ENCODE data around the gene PAX6.

Gene PAX6

DNA sequence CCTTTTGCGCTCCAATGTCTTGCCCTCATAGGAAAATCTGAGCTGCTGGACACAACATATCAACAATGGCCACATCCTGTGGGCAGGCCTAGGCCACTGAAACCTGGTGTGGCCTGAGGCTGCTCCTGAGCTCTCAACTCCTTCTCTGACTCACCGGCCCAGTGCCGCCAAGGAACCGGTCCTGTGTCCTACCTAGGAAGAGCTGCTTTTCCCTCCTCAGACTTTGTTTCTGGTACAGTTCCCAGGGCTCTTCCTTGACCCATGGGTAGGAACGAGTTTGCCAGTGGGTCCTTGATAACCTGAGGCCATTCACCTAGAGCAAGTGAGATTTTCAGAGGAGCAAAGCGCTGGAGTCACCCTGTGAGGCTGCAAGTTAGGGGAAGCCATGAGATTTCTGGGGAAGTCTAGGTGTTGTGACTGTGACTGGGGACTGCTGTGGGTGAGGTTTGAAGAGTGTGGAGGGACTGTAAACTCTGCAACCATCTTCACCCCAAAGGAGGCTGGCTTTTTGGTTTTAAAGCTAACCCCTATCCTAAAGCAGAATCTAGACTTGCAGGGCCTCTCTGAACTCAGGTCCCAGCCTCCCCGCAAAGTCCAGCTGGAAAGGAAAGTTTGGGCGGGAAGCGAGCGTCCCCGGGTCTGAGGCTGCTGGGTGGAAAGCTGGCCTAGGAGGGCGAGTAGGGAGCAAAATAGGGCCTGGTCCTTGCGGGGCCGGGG lies 12.0 kb upstream of the PAX6 start:
- no peaks in the 10 kb centered on the region for H3K36me3 ChIP-seq (ENCODE audit: control insufficient read depth in 1 of 2, insufficient read depth in 2 of 2, low read length in 2 of 2)
- H3K4me3 ChIP-seq (ENCODE audit: low read depth in 1 of 2, low read length in 2 of 2) = no peak overlapping the region
- no peak overlapping the region for H3K9ac ChIP-seq (ENCODE audit: low read depth in 1 of 2, low read length in 2 of 2)
- H3K9me3 ChIP-seq (ENCODE audit: control insufficient read depth in 1 of 2, low read length in 2 of 2) = no peaks in the 10 kb centered on the region
- H3K27ac ChIP-seq (ENCODE audit: low read depth, low read length) = no peak overlapping the region
- peaks cover 93 to 99% of the 10 kb centered on the region in 2 donors for H3K27me3 ChIP-seq (ENCODE audit: control insufficient read depth in 1 of 2, insufficient read depth in 2 of 2, low read length in 2 of 2)
- peaks cover under 1% of the 10 kb centered on the region in 2 donors for H3K4me1 ChIP-seq (ENCODE audit: control insufficient read depth in 1 of 2, insufficient read depth in 2 of 2, low read length in 2 of 2)

DNA sequence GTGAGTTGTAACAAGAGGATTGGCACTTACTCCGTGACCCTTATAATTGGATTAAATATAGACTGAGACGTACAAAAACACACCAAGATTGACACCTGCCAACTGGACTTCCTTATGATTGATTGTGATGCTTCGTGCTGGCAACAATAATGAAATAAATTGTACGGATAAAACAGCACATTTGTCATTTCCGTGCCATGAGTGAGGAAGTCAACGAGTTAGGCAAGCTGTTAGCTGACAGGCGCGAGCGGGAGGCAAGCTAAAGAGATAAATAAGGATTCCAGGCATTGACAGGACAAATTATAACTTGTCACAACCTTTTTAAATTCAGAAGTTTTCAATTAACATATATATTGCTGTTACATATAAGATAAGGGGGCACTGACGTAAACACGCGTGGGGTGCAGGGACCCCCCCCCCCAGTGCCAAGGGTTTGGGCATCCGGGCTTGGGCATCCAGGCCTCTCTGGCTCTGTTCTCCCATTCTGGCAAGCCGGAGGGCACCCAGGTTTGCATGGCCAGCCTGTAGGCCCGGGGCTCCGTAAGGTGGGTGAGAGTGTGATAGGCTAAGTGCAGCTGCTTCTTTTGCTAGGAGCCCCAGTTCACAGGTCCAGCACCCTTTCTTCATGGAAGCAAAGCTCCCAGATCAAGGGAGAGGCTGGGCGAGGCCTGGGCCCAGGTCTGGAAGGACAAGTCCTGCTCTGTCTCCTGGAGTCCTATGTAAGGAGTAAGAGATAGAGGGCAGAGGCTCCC lies 11.2 kb upstream of the PAX6 start:
- Histone ChIP-seq H3K9ac (ENCODE audit: low read depth in 1 of 2, low read length in 2 of 2) (no peak overlapping the region), H3K4me1 (ENCODE audit: control insufficient read depth in 1 of 2, insufficient read depth in 2 of 2, low read length in 2 of 2) (peaks cover 5 to 7% of the 10 kb centered on the region in 2 donors), H3K27ac (ENCODE audit: low read depth, low read length) (no peak overlapping the region), H3K4me3 (ENCODE audit: low read depth in 1 of 2, low read length in 2 of 2) (no peak overlapping the region), H3K27me3 (ENCODE audit: control insufficient read depth in 1 of 2, insufficient read depth in 2 of 2, low read length in 2 of 2) (peaks cover 94 to 99% of the 10 kb centered on the region in 2 donors), H3K9me3 (ENCODE audit: control insufficient read depth in 1 of 2, low read length in 2 of 2) (no peaks in the 10 kb centered on the region), H3K36me3 (ENCODE audit: control insufficient read depth in 1 of 2, insufficient read depth in 2 of 2, low read length in 2 of 2) (no peaks in the 10 kb centered on the region)

DNA sequence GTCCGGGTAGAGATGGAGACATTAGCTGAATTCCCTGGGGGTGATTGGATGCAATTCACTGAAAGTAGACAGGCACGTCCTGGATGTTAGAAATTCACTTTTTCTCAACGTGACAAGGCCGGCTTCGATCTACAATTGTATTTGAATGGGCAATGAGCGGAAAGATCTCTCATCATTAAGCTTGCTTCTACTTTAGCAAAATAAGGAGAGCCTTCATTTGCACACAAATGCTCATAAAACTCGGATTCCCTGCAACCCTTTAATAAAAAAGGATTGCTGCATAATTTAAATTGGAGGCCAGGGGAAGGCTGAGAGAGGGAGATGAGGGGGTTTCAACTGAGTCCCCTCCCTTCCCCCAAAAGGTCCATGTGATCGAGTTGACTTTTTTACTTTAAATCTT lies 10.6 kb upstream of the PAX6 start:
- no peaks in the 10 kb centered on the region for H3K9me3 ChIP-seq (ENCODE audit: control insufficient read depth in 1 of 2, low read length in 2 of 2)
- H3K36me3 ChIP-seq (ENCODE audit: control insufficient read depth in 1 of 2, insufficient read depth in 2 of 2, low read length in 2 of 2) = no peaks in the 10 kb centered on the region
- H3K9ac ChIP-seq (ENCODE audit: low read depth in 1 of 2, low read length in 2 of 2) = no peak overlapping the region
- peaks cover 10 to 13% of the 10 kb centered on the region in 2 donors for H3K4me1 ChIP-seq (ENCODE audit: control insufficient read depth in 1 of 2, insufficient read depth in 2 of 2, low read length in 2 of 2)
- H3K27me3 ChIP-seq (ENCODE audit: control insufficient read depth in 1 of 2, insufficient read depth in 2 of 2, low read length in 2 of 2) = peaks cover 94 to 99% of the 10 kb centered on the region in 2 donors
- no peak overlapping the region for H3K27ac ChIP-seq (ENCODE audit: low read depth, low read length)
- no peak overlapping the region for H3K4me3 ChIP-seq (ENCODE audit: low read depth in 1 of 2, low read length in 2 of 2)

DNA sequence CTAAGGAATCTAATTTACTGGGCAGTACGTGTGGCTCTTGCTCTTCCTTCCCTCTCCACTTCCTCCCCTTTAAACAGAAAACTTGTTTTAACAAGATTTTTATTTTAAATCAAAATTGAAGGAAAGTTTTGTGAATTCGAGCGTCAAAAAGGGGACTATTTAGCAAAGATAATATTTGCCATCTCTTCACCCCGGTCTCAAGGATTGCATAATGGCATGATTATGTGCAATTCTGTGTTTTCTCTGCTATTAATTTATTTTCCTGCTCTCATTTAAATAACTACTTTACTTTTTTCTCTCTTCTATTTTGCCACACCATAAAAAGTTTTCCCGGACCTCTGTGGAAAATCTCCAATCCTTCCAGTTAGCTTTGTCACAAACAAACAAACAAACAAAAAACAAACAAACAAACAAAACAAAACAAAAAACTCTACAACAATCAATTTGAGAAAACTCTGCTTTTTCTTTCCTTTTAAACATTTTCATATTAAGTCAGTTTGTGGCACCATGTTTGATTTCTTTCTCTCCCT lies 10.2 kb upstream of the PAX6 start:
- H3K36me3 ChIP-seq (ENCODE audit: control insufficient read depth in 1 of 2, insufficient read depth in 2 of 2, low read length in 2 of 2) = no peaks in the 10 kb centered on the region
- peaks cover 11 to 14% of the 10 kb centered on the region in 2 donors for H3K4me1 ChIP-seq (ENCODE audit: control insufficient read depth in 1 of 2, insufficient read depth in 2 of 2, low read length in 2 of 2)
- no peaks in the 10 kb centered on the region for H3K9me3 ChIP-seq (ENCODE audit: control insufficient read depth in 1 of 2, low read length in 2 of 2)
- peaks cover 93 to 99% of the 10 kb centered on the region in 2 donors for H3K27me3 ChIP-seq (ENCODE audit: control insufficient read depth in 1 of 2, insufficient read depth in 2 of 2, low read length in 2 of 2)
- H3K9ac ChIP-seq (ENCODE audit: low read depth in 1 of 2, low read length in 2 of 2) = no peak overlapping the region
- H3K27ac ChIP-seq (ENCODE audit: low read depth, low read length) = no peak overlapping the region
- H3K4me3 ChIP-seq (ENCODE audit: low read depth in 1 of 2, low read length in 2 of 2) = no peak overlapping the region

DNA sequence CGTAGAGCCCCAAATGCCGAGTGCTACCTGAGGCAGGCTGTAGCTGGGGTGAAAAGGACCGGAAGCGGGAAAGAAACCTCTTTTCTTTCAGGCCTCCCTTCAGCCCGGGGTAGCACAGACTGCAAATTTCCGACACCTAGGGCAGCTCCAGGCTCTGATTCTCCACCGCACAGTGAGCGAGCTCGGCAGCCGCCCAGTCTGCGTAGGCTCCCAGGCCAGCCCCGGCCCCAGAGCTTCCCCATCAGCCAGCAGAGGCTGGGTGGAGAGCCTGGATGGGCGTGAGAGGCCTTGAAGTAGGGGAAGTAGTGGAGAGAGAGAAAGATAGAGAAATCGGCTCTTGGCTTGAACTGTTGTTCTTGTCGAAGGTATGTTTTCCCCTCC lies 9.3 kb upstream of the PAX6 start:
- Histone ChIP-seq H3K9me3 (ENCODE audit: control insufficient read depth in 1 of 2, low read length in 2 of 2) (no peaks in the 10 kb centered on the region), H3K4me3 (ENCODE audit: low read depth in 1 of 2, low read length in 2 of 2) (no peak overlapping the region), H3K36me3 (ENCODE audit: control insufficient read depth in 1 of 2, insufficient read depth in 2 of 2, low read length in 2 of 2) (no peaks in the 10 kb centered on the region), H3K4me1 (ENCODE audit: control insufficient read depth in 1 of 2, insufficient read depth in 2 of 2, low read length in 2 of 2) (peaks cover 17 to 22% of the 10 kb centered on the region in 2 donors), H3K27me3 (ENCODE audit: control insufficient read depth in 1 of 2, insufficient read depth in 2 of 2, low read length in 2 of 2) (peaks cover 94 to 99% of the 10 kb centered on the region in 2 donors), H3K27ac (ENCODE audit: low read depth, low read length) (no peak overlapping the region), H3K9ac (ENCODE audit: low read depth in 1 of 2, low read length in 2 of 2) (no peak overlapping the region)

DNA sequence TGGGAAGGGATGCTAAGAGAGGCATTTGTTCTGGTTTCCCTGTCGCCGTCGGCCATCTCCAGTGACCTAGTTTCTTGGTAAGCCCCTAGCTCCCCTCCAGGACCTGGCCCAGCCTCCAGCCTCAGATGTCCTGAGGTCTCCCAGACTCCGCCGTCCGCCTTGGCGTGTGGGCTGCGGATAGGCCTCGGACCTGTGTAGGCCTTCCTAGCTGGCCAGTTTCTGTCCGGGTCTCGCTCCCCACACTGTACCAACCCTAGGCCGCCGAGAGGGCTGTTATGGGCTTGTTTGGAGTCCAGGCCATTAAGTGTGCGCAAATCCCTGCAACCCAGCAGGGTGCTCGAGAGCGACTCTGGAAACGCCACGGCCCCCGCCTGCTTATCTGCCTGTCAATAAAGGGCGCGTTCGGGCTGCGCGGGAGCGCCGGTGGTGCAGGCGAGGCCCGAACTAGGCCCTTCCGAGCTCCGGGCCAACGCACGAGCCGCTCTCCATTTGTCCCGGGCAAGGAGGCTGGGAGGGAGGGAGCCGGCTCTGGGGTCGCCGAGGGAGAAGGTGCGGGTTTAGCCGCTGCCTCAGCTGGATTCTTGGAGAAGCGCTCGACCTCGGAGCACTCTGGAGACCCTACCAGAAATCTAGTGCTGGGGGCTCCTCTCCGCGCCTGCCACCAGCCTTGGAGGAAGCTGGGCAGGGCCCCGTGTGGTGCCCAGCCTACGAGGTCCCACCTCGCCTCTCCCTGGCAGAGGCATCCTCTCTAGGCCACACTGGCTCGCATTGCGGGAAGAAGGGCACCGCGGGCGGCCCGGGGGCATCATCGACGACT lies 8.7 kb upstream of the PAX6 start:
- Histone ChIP-seq H3K27me3 (ENCODE audit: control insufficient read depth in 1 of 2, insufficient read depth in 2 of 2, low read length in 2 of 2) (peaks cover 94 to 99% of the 10 kb centered on the region in 2 donors), H3K4me3 (ENCODE audit: low read depth in 1 of 2, low read length in 2 of 2) (no peak overlapping the region), H3K9ac (ENCODE audit: low read depth in 1 of 2, low read length in 2 of 2) (no peak overlapping the region), H3K4me1 (ENCODE audit: control insufficient read depth in 1 of 2, insufficient read depth in 2 of 2, low read length in 2 of 2) (peaks cover 17 to 26% of the 10 kb centered on the region in 2 donors), H3K9me3 (ENCODE audit: control insufficient read depth in 1 of 2, low read length in 2 of 2) (no peaks in the 10 kb centered on the region), H3K27ac (ENCODE audit: low read depth, low read length) (no peak overlapping the region), H3K36me3 (ENCODE audit: control insufficient read depth in 1 of 2, insufficient read depth in 2 of 2, low read length in 2 of 2) (no peaks in the 10 kb centered on the region)

DNA sequence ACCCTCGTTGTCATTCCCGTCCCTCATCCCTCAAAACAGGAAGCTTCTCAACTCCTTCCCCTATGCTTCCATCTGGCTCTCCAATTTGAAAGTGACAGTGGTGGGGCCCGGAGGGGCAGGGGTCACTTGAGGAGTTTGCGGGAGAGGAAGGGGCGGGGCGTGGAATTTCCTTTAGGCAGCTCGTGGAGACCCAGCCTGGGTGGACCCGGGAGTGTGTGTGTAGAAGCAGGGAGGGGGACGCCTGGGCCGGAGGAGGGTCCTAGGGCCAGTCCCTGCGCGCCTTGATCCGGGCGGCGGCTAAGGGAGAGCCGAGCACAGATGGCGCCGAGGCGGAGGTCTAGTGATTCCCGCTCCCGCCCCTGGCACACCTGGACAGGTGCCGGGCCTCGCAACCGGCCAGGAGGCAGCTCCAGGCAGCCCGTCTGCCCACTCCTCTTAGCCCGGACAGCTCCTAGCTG lies 7.8 kb upstream of the PAX6 start:
- H3K36me3 ChIP-seq (ENCODE audit: control insufficient read depth in 1 of 2, insufficient read depth in 2 of 2, low read length in 2 of 2) = no peaks in the 10 kb centered on the region

DNA sequence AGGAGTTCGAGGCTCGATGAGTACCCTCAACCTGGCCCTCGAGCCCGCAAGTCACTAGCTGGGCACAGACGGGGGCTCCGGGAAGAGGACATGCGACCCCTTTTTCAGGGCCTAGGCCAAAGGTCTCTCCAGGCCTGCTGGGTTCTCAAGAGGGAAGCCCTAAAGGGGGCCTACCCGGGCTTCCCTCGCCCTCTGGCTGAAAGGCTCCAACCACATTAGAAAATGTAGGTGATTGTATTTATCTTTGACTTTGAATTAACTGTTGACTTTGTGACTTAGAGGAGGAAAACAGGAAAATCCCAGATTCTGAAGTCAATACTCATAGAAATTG lies 7.3 kb upstream of the PAX6 start:
- Histone ChIP-seq H3K27me3 (ENCODE audit: control insufficient read depth in 1 of 2, insufficient read depth in 2 of 2, low read length in 2 of 2) (peaks cover 95 to 99% of the 10 kb centered on the region in 2 donors), H3K27ac (ENCODE audit: low read depth, low read length) (no peak overlapping the region), H3K4me1 (ENCODE audit: control insufficient read depth in 1 of 2, insufficient read depth in 2 of 2, low read length in 2 of 2) (peaks cover 21 to 31% of the 10 kb centered on the region in 2 donors)

More for the DNA sequence above, 7.8 kb upstream of the PAX6 start:
- H3K27ac ChIP-seq (ENCODE audit: low read depth, low read length) = no peak overlapping the region
- peaks cover 17 to 26% of the 10 kb centered on the region in 2 donors for H3K4me1 ChIP-seq (ENCODE audit: control insufficient read depth in 1 of 2, insufficient read depth in 2 of 2, low read length in 2 of 2)
- H3K4me3 ChIP-seq (ENCODE audit: low read depth in 1 of 2, low read length in 2 of 2) = no peak overlapping the region
- peaks cover 94 to 99% of the 10 kb centered on the region in 2 donors for H3K27me3 ChIP-seq (ENCODE audit: control insufficient read depth in 1 of 2, insufficient read depth in 2 of 2, low read length in 2 of 2)
- H3K9ac ChIP-seq (ENCODE audit: low read depth in 1 of 2, low read length in 2 of 2) = no peak overlapping the region
- H3K9me3 ChIP-seq (ENCODE audit: control insufficient read depth in 1 of 2, low read length in 2 of 2) = no peaks in the 10 kb centered on the region

DNA sequence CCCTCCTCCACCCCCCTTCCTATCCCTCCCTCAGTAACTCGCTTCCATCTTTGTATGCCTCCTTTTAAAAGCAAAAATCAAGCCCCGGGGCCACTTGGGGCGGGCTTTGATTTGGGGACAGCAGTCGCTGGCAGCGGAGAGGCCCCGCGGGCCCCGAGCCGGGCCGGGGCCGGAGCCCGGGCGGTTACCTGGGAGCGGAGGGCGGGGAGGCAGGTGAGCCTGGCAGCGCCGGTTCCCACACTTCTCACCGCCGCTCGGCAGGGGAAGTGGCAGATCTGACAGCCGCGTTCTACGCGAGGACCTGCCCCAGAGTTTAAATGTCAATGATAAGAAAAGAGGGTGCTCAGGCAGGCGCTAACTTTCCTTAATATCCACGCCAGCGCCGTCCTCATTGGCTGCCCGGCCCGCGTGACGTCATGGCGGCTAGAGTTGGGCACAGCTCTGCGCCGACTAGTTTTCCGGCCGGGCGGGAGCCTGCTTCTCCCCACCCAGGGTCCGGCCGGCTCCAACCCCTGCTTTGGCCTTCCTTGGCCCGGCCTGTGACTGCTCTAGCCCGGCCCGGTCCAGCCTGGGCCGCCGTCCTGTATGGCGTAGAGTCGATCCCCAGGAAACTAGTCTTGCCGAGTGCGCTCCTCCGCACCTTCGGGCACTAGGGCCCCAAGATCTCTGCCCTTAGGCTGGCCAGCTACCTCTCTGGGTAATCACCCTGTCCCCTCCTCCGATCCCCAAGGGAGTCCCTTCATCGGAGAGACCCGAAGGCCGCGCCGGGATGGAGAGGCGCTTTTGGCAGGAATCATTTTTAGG lies 6.7 kb upstream of the PAX6 start:
- Histone ChIP-seq H3K27me3 (ENCODE audit: control insufficient read depth in 1 of 2, insufficient read depth in 2 of 2, low read length in 2 of 2) (peaks cover 92 to 98% of the 10 kb centered on the region in 2 donors), H3K4me3 (ENCODE audit: low read depth in 1 of 2, low read length in 2 of 2) (peak overlapping the region; percentile 16 to 43), H3K36me3 (ENCODE audit: control insufficient read depth in 1 of 2, insufficient read depth in 2 of 2, low read length in 2 of 2) (no peaks in the 10 kb centered on the region), H3K9ac (ENCODE audit: low read depth in 1 of 2, low read length in 2 of 2) (no peak overlapping the region), H3K4me1 (ENCODE audit: control insufficient read depth in 1 of 2, insufficient read depth in 2 of 2, low read length in 2 of 2) (peaks cover 24 to 33% of the 10 kb centered on the region in 2 donors), H3K9me3 (ENCODE audit: control insufficient read depth in 1 of 2, low read length in 2 of 2) (no peaks in the 10 kb centered on the region), H3K27ac (ENCODE audit: low read depth, low read length) (no peak overlapping the region)

More for the DNA sequence above, 7.3 kb upstream of the PAX6 start:
- Histone ChIP-seq H3K9ac (ENCODE audit: low read depth in 1 of 2, low read length in 2 of 2) (no peak overlapping the region), H3K4me3 (ENCODE audit: low read depth in 1 of 2, low read length in 2 of 2) (no peak overlapping the region), H3K36me3 (ENCODE audit: control insufficient read depth in 1 of 2, insufficient read depth in 2 of 2, low read length in 2 of 2) (no peaks in the 10 kb centered on the region), H3K9me3 (ENCODE audit: control insufficient read depth in 1 of 2, low read length in 2 of 2) (no peaks in the 10 kb centered on the region)

Measured in duodenal mucosa (tissue), 2 donors.